HFFc6 (cell line): Measurements from ENCODE around the gene SSB. TPM values are rescaled to one million over a fixed set of nuclear protein-coding genes. Genes with fewer than 3 reads are reported as not detected.
A peak's percentile ranks its signal among the peaks of the same experiment; 100 is the strongest.

Experiments
- DNase-seq: peaks from one replicate; pipeline ENCODE4 v3.0.0-alpha.2; 2018
- H3K27ac Mint-ChIP-seq: 2 replicates; pipeline ENCODE4 v1.8.0; 2020; ENCODE audit warnings: mild to moderate bottlenecking, mixed read lengths
- H3K27me3 Mint-ChIP-seq: 2 replicates; pipeline ENCODE4 v1.8.0; 2021; ENCODE audit warnings: mild to moderate bottlenecking, moderate library complexity, mixed read lengths; ENCODE audit not compliant: insufficient read depth
- H3K36me3 Mint-ChIP-seq: 2 replicates; pipeline ENCODE4 v1.8.0; 2021; ENCODE audit warnings: low read depth, mixed read lengths
- H3K4me1 Mint-ChIP-seq: 2 replicates; pipeline ENCODE4 v1.8.0; 2020; ENCODE audit warnings: low read depth, mixed read lengths
- H3K4me3 Mint-ChIP-seq: 2 replicates; pipeline ENCODE4 v1.8.0; 2020; ENCODE audit warnings: mild to moderate bottlenecking, moderate library complexity, mixed read lengths
- H3K9me3 Mint-ChIP-seq: 2 replicates; pipeline ENCODE4 v1.8.0; 2020; ENCODE audit warnings: mild to moderate bottlenecking, mixed read lengths
- CTCF ChIP-seq: fragments of 200-600 bp; sonication (generic); IDR thresholded peaks from 2 replicates; pipeline ENCODE4 v1.5.0; 2021; ENCODE audit warnings: antibody characterized with exemption, mild to moderate bottlenecking
- total RNA-seq, 6 experiments: library from RNA; stranded (reverse); fragmentation: NEBNext Ultra II Directional; extraction: Animal tissue kit (Norgen Biotek cat#: 25700); gene quantifications; 2 replicates in 1 of 6; 3 replicates in 5 of 6; pipeline ENCODE4 v1.2.3, GENCODE V29; 2021

SSB gene
- total RNA-seq, 6 experiments from 2014 or later, result 141 to 176 (median 160) TPM

- DNase-seq, result no peak
- H3K9me3 Mint-ChIP-seq, result no peaks in the 10 kb centered on the region
- no peak for TF ChIP-seq CTCF
- peak overlapping the region; percentile 76; the same call in 1 of the 2 replicates for H3K27ac Mint-ChIP-seq
- H3K36me3 Mint-ChIP-seq, result no peaks in the 10 kb centered on the region
- peaks cover 24% of the 10 kb centered on the region for H3K4me1 Mint-ChIP-seq
- H3K4me3 Mint-ChIP-seq, result no peak overlapping the region
- no peaks in the 10 kb centered on the region; the same call in 1 of the 2 replicates for H3K27me3 Mint-ChIP-seq
Measured at GRCh38 chr2:169775354-169775753, 23.3 kb upstream of the SSB start.

GRCh38 chr2:169775765-169776164, 22.9 kb upstream of the SSB start:
- peak overlapping the region; percentile 76 for H3K27ac Mint-ChIP-seq

GRCh38 chr2:169776252-169776761, 22.4 kb upstream of the SSB start:
- Mint-ChIP-seq H3K9me3 (no peaks in the 10 kb centered on the region), H3K4me1 (peaks cover 24% of the 10 kb centered on the region), H3K27ac (peak overlapping the region; percentile 76), H3K36me3 (no peaks in the 10 kb centered on the region), H3K27me3 (no peaks in the 10 kb centered on the region; the same call in 1 of the 2 replicates), H3K4me3 (peak overlapping the region; percentile 10; the same call in 1 of the 2 replicates)
- DNase-seq, result no peak
- TF ChIP-seq CTCF, result no peak

More at GRCh38 chr2:169775765-169776164, 22.9 kb upstream of the SSB start:
- Mint-ChIP-seq H3K27me3 (no peaks in the 10 kb centered on the region; the same call in 1 of the 2 replicates), H3K9me3 (no peaks in the 10 kb centered on the region), H3K4me3 (peak overlapping the region; percentile 10; the same call in 1 of the 2 replicates), H3K4me1 (peaks cover 24% of the 10 kb centered on the region), H3K36me3 (no peaks in the 10 kb centered on the region)
- TF ChIP-seq CTCF, result no peak
- DNase-seq, result peak; percentile 22

- Mint-ChIP-seq H3K9me3 (no peaks in the 10 kb centered on the region), H3K36me3 (no peaks in the 10 kb centered on the region), H3K27ac (no peak overlapping the region), H3K27me3 (peaks cover 2% of the 10 kb centered on the region; the same call in 1 of the 2 replicates), H3K4me1 (peaks cover 24% of the 10 kb centered on the region), H3K4me3 (no peak overlapping the region)
- TF ChIP-seq CTCF, result no peak
- DNase-seq, result no peak
Measured at GRCh38 chr2:169778446-169778845, 20.2 kb upstream of the SSB start.

- Mint-ChIP-seq H3K27me3 (peaks cover 2% of the 10 kb centered on the region; the same call in 1 of the 2 replicates), H3K4me1 (peaks cover 11% of the 10 kb centered on the region), H3K4me3 (no peak overlapping the region), H3K27ac (no peak overlapping the region), H3K9me3 (no peaks in the 10 kb centered on the region), H3K36me3 (no peaks in the 10 kb centered on the region)
- no peak for TF ChIP-seq CTCF
- no peak for DNase-seq
Measured at GRCh38 chr2:169781249-169782013, 17.2 kb upstream of the SSB start.
